Fibroblast of upper back skin (primary cell): ENCODE results near the gene MYBL2.
"Not testable (repeated sequence)": the region's sequence is repeated elsewhere in the genome, so short reads cannot be mapped to it uniquely, and the experiment has no call there.

Source experiments
- DNase-seq: peaks from one replicate; pipeline ENCODE4 v3.0.0-alpha.2; 2013

Gene MYBL2

DNA sequence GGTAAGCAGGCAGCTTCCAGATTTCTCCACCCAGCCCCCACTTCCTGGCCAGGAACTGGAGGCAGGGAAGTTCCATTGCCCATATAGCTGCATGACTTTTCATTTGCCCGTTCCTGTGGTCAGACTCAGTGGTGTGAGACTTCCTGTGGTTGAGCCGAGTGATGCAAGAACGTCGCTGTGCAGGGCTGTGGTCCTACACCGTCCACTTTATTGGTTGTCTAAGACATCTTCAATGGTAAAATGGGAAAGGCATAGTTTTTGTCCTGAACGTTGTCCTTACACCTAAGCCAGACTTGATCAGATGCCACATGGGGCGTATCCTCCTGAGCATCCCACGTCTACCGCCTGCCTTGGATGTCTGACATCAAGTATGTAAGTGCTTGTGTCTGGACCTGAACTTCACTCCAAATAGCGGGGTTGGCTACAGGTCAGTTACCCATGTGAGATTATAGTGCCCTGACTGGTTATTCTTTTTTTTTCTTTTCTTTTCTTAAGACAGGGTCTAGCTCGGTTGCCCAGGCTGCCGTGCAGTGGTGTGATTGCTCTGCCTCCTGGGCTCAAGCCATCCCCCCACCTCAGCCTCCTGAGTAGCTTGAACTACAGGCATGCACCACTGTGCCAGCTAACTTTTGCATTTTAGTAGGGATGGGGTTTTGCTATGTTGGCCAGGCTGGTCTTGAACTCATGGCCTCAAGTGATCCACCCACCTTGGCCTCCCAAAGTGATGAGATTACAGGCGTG is 85.8 kb downstream of the MYBL2 start:
- DNase-seq: peak; percentile 91

DNA sequence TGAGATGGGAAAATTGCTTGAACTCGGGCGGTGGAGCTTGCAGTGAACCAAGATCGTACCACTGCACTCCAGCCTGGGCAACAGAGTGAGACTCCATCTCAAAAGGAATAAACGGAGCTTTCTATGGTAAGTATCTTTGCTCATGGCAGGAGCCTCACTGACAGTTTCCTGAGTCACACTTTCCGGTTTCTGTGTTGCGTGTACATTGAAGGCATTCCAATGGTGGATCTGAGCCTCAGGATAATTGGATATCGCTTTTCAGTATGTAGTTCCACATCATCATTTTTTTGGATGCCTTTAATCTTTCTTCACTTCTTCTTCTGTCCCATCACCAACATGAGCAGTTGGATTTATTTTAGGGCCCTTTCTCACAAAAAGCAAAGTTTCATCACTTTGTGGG is 88.5 kb downstream of the MYBL2 start:
- DNase-seq: peak; percentile 70

GRCh38 chr20:43755851-43756250 is 88.9 kb downstream of the MYBL2 start:
- DNase-seq: peak; percentile 74

- not testable (repeated sequence) for DNase-seq
These were observed 91.0 kb downstream of the MYBL2 start for GRCh38 chr20:43757888-43758287.

DNA sequence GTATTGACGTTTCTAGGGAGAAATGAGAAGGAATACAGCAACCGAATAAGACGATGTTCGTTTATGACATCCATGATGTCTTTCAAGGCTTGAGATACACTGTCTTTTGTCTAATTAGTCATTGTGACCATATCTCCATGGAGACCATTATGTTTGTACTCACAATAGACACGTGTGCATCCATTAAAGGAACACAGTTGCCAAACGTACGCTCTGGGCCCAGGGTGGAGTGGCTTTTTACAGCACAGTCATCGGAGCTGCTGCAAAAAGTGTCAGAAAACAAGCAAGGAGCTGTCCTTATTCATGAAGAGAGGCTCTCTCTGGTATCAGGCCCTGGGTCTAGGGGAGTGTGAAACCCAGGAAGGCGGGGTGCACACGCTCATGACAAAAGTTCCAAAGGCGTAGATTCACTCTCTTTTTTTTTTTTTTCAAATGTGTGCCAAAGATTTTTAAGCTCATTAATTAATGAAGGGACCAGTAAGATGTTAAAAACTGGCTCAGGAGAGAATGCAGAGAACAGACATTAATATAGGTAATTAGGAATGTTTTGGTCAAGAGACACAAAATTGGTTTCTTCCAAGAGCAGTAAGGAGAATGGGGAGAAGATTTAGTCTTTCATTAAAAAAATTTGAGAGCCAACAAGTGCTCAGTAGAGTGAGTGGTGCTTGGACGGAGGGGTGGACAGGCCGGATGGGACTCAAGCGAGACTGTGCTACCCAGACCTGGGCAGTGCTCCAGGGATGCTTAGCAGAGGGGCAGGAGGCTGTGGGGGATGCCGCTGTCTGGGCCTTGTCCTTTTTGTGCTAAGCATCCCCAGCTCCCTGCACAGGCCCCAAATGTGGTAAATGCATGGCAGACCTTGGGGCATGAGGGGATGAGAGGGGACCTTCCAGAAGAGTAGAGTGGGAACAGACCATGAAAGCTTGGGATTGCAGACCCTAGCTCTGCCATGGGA is 94.7 kb downstream of the MYBL2 start:
- no peak for DNase-seq

- DNase-seq: no peak
These were observed 96.0 kb downstream of the MYBL2 start for GRCh38 chr20:43762911-43763310.

GRCh38 chr20:43765916-43766315 is 99.0 kb downstream of the MYBL2 start:
- no peak for DNase-seq
